ENCODE measurements around the gene FGL2. TPM values are rescaled to one million over a fixed set of nuclear protein-coding genes. Genes with fewer than 3 reads are reported as not detected.
"Not testable (repeated sequence)": the region's sequence is repeated elsewhere in the genome, so short reads cannot be mapped to it uniquely, and the experiment has no call there.

The FGL2 gene
- total RNA-seq, 4 donors from 2014 or later, result 1.4 to 23.3 (median 9.2) TPM

DNA sequence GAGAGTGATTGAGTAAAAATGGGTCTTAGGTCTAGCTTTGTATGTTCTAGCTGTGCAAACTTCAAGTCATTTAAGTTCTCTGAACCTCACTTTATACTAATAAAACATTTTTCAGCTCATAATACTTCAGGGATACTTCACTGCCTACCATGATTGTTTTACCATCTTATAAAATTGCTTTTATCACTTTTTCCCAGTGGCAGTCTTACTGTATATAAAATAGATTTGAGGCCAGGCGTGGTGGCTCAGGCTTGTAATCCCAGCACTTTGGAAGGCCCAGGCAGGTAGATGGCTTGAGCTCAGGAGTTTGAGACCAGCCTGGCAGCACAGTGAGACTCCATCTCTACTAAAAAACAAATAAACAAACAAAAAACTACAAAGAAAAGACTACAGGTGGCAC is 17.4 kb downstream of the FGL2 start:
- TF ChIP-seq, protein P1, sequence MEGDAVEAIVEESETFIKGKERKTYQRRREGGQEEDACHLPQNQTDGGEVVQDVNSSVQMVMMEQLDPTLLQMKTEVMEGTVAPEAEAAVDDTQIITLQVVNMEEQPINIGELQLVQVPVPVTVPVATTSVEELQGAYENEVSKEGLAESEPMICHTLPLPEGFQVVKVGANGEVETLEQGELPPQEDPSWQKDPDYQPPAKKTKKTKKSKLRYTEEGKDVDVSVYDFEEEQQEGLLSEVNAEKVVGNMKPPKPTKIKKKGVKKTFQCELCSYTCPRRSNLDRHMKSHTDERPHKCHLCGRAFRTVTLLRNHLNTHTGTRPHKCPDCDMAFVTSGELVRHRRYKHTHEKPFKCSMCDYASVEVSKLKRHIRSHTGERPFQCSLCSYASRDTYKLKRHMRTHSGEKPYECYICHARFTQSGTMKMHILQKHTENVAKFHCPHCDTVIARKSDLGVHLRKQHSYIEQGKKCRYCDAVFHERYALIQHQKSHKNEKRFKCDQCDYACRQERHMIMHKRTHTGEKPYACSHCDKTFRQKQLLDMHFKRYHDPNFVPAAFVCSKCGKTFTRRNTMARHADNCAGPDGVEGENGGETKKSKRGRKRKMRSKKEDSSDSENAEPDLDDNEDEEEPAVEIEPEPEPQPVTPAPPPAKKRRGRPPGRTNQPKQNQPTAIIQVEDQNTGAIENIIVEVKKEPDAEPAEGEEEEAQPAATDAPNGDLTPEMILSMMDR (IDR thresholded peaks at IDR 0.05), result no peak
- no peak for TF ChIP-seq POLR2A (IDR thresholded peaks at IDR 0.05)
- no peak overlapping the region for H3K27ac ChIP-seq
- H3K9me3 ChIP-seq, result no peaks in the 10 kb centered on the region
- no peaks in the 10 kb centered on the region for H3K27me3 ChIP-seq
- intact Hi-C loops (cut with DNase I), result no loop called here
- 100% methylated on average over 1 of the region's 1 CpG for WGBS, 2 donors
- no peak for DNase-seq
- no peak overlapping the region for H3K4me3 ChIP-seq
- H3K4me1 ChIP-seq, result peaks cover 0 to 6% (median 3%) of the 10 kb centered on the region in 3 donors
- no peaks in the 10 kb centered on the region for H3K36me3 ChIP-seq

DNA sequence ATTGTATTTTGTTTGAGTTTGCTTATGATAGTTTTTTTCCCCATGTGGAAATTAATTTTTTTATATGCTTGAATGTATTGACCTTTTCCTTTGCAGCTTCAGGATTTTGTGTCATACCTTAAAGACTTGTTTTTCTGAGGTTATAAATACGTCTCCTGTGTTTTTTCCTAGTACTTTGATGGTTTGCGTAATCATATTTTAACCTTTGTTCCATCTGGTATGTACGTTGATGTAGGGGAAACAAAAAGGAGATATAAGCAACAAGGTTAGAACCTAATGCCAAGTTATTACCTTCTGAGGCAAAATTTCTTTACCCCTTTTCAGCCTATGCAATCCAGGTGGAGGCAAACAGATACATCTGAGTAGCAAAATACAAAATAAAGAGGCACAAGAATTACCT is 17.9 kb downstream of the FGL2 start:
- intact Hi-C loops (cut with DNase I), result no loop called here
- WGBS, 2 donors, result 87 to 92% methylated on average over 3 of the region's 3 CpGs

DNA sequence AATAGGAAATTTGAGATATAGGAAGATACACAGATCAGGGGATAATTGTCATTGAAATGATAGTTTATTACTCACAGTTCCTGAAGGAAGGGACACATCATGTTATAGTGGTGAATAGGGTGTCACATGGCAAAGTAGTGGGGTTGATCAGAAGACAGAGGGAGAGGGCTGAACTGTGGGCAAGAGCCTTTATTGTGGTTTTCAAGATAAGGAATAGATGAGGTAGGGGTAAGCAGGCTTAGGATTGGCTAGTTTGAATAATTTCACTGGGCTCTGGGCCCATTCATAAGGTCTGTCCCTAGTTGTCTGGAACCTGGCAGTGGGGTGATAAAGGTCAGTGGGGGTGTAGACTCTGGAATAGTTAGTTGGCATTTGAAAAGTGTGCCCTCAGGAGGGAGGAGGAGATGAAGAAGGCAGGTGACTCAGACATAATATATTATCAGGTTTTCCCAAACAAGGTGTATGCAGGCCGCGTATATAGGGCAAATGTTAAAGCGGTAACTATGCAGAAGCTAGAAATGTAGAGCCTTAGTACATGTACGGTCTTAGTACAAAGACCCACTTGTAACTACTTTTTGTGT is 18.5 kb downstream of the FGL2 start:
- Histone ChIP-seq H3K4me3 (no peak overlapping the region), H3K4me1 (peaks cover 0 to 6% (median 3%) of the 10 kb centered on the region in 3 donors), H3K9me3 (no peaks in the 10 kb centered on the region), H3K36me3 (no peaks in the 10 kb centered on the region), H3K27me3 (no peaks in the 10 kb centered on the region), H3K27ac (no peak overlapping the region)
- WGBS, 2 donors, result 76 to 94% methylated on average over 4 of the region's 4 CpGs
- no peak for DNase-seq
- intact Hi-C loops (cut with DNase I), result no loop called here
- TF ChIP-seq, protein P1 (IDR thresholded peaks at IDR 0.05), result no peak
- TF ChIP-seq POLR2A (IDR thresholded peaks at IDR 0.05), result no peak

More for the DNA sequence above, 17.9 kb downstream of the FGL2 start:
- no peaks in the 10 kb centered on the region for H3K36me3 ChIP-seq
- no peak for DNase-seq
- no peak overlapping the region for H3K27ac ChIP-seq
- TF ChIP-seq POLR2A (IDR thresholded peaks at IDR 0.05), result no peak
- TF ChIP-seq, protein P1 (IDR thresholded peaks at IDR 0.05), result no peak
- H3K4me1 ChIP-seq, result peaks cover 0 to 6% (median 3%) of the 10 kb centered on the region in 3 donors
- no peaks in the 10 kb centered on the region for H3K27me3 ChIP-seq
- no peaks in the 10 kb centered on the region for H3K9me3 ChIP-seq
- H3K4me3 ChIP-seq, result no peak overlapping the region

DNA sequence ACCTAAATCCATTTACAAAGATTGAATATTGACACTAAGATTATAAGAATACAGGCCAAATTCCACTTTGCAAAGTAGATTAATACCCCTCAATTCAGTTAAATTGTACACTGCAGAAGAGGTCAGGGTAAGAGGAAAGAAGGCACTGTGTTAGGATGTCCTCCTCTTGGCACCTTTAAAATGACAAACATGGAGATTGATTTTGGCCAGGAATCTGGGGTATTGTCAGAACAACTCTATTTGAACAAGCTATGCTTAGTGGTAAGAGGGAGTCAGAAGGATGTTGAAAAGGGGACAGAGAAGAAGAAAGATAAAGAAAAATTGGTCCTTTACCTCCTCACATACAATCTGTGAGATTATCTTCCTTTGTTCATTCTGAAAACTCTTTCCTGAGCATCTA is 21.6 kb downstream of the FGL2 start:
- H3K27ac ChIP-seq; DNase-seq; H3K36me3 ChIP-seq; intact Hi-C loops (cut with DNase I); H3K4me3 ChIP-seq; H3K4me1 ChIP-seq; H3K9me3 ChIP-seq; H3K27me3 ChIP-seq: not testable (repeated sequence)

DNA sequence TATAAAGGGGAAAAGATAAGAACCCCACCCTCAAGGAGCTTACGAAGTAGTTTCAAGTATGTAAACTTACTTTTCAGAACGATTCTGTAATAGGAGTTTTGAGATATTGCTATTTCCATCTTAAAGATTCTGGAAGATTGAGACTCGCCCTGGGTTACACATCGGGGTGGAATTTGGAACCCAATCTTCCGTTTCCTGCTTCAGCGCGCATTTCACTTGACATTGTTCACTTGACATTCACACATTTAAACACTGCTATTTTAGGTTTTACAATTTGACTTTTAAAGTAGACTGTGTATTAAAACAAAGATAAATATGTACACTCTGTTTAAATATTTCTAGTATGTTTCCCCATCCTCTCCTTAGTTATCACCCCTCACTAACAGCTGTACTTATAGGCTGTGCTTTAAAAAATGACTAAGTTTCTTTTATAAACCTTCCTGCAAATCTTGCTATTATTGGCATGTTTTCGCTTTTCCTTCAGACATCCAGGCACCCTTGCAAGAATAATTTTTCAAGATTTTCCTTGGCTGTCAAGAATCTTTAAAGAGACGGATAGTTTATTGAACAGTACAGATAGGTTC is 22.2 kb downstream of the FGL2 start:
- intact Hi-C loops (cut with DNase I); H3K9me3 ChIP-seq; H3K4me3 ChIP-seq; DNase-seq; H3K4me1 ChIP-seq; H3K36me3 ChIP-seq; H3K27me3 ChIP-seq: not testable (repeated sequence)
- H3K27ac ChIP-seq, result peak overlapping the region in 1 of 4 donors; percentile 11
- 64 to 68% methylated on average over 9 of the region's 9 CpGs for WGBS, 2 donors

DNA sequence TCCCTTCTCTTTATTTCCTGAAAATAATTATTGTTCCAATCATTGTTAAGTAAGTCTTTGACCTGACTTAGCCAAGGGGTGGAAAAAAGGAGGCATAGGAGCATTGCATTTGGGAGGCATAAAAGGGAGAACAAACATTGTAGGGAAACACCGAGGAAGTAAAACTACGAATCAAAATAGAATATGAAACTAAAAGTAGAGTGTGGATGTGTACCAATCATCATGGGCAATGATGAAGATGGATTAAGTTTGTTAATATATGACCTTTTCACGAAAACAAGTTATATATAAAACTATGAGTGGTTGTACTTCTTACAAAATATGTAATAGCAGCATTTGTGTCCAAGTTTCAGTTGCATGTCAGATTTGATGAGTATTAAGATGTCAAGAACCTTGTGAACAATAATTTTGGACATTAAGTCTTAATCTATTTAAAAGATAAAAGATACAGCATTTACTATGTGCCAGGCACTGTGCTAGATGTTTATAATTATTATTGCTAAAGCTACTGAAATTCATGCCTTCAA is 24.3 kb downstream of the FGL2 start:
- H3K4me1 ChIP-seq; H3K9me3 ChIP-seq; H3K36me3 ChIP-seq; H3K27ac ChIP-seq; H3K27me3 ChIP-seq; DNase-seq; H3K4me3 ChIP-seq; intact Hi-C loops (cut with DNase I): not testable (repeated sequence)
- WGBS, 2 donors, result 33 to 53% methylated on average over 1 of the region's 3 CpGs

DNA sequence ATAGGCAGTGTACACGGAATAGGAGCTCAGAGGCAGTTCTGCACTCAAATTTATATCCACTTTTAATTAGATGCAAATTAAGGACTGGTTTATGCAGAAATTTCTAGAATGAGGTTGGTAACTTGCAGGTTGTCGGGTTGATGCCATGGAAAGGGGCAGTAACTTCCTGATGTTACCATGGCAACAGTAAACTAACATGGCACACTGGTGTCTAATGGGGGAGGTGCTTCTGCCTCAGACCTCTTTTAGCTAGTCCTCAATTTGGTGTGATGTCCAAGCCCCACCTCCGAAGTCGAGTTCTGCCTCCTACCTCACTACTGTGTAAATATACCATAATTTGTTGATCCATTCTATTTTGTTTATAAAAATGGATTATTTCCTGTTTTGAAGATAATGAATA is 25.2 kb downstream of the FGL2 start:
- DNase-seq; H3K4me3 ChIP-seq; H3K27ac ChIP-seq; H3K9me3 ChIP-seq; H3K4me1 ChIP-seq; intact Hi-C loops (cut with DNase I); H3K27me3 ChIP-seq; H3K36me3 ChIP-seq: not testable (repeated sequence)
- 100% methylated on average over 1 of the region's 4 CpGs for WGBS, 2 donors

DNA sequence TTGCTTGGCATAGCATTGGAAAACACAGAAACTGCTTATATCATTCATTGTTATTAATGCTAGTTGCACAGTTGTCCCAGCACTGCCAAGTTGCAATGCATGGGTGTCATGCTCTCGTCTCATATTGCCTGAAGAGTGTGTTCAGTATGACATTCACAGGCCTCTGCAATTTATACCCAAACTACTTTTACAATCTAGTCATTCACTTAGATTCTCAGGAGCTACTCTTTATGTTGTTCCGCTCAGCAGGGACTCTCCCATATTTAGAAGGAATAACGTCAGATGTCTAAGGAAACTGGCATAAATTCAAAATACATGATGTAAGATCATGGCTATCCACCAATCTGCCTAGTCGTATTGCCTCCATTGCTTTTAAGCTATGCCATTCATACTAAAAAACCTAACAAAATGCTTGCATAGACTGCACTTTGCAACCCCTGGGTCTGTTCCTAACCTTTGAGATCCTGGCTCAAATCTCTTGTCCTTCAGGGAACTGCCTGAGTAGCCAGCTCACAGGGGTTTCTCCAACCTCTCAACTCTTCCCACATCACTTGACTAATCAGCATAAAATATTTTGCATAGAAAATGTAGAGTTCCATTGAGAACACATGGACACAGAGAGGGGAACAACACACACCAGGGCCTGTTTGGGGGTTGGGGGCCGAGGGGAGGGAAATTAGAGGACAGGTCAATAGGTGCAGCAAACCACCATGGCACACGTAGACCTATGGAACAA is 27.0 kb downstream of the FGL2 start:
- intact Hi-C loops (cut with DNase I); H3K4me1 ChIP-seq; H3K4me3 ChIP-seq; H3K36me3 ChIP-seq; H3K9me3 ChIP-seq; DNase-seq; H3K27me3 ChIP-seq; H3K27ac ChIP-seq: not testable (repeated sequence)
- WGBS, 2 donors, result 81 to 87% methylated on average over 4 to 6 of the region's 6 CpGs

DNA sequence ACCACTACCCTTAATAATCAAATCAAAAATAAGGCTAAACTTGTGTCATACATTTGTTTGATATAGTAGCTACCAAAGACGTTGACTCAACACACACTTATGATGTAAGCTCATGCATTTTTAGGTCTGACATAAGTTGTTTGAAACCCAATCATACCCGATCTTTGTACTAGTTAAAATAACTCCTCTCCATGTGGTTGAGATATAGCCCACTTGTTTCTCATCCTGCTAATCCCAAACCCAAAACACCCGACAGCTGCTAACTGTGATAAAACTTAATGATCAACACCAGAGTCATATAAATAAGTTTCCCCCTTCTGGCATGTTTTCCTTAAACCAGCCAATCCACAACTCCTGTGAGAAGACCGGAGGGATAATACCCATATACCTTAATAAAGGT is 28.5 kb downstream of the FGL2 start:
- DNase-seq; H3K27me3 ChIP-seq; H3K4me3 ChIP-seq; intact Hi-C loops (cut with DNase I); H3K36me3 ChIP-seq; H3K9me3 ChIP-seq; H3K4me1 ChIP-seq; H3K27ac ChIP-seq: not testable (repeated sequence)
- 83 to 86% methylated on average over 4 of the region's 4 CpGs for WGBS, 2 donors

All from esophagus squamous epithelium (tissue), 5 donors.